K562 (cell line): Measurements from ENCODE around the gene MACF1. TPM values are rescaled to one million over a fixed set of nuclear protein-coding genes. Genes with fewer than 3 reads are reported as not detected.

Experiments
- ATAC-seq: fragments of 200-7000 bp; cut with Tn5 transposase; 3 replicates; pipeline ENCODE4 v1.9.1; 2020; ENCODE audit warnings: moderate library complexity
- BruUV-seq: library from RNA; stranded (reverse); fragments of 400-500 nt; replicated peaks from 2 replicates; lab custom pipeline; 2021; lab: Mats Ljungman, UMichigan
- CTCF ChIA-PET: fragments of 300-600 bp; formaldehyde crosslinking; extraction: SDS; loops from one replicate; lab custom pipeline; 2021; ENCODE audit warnings: low intra/inter-chr PET ratio; lab: Yijun Ruan, JAX
- POLR2A ChIA-PET: fragments of 300-600, 350-650 bp; sonication (Branson Sonifier 250); formaldehyde crosslinking; extraction: SDS; loops from one replicate; lab custom pipeline; 2021; ENCODE audit warnings: antibody characterized with exemption, inconsistent platforms; lab: Yijun Ruan, JAX
- DNase-seq, 4 experiments: peaks; one replicate each; pipeline versions ENCODE4 v3.0.0 to v3.0.0-alpha.2; 2011 to 2018; ENCODE audit warnings: low spot score in 3 of 4, mixed read lengths in 3 of 4; ENCODE audit errors: extremely low read depth in 1 of 4
- FAIRE-seq: peaks from 2 replicates; lab custom pipeline; 2011; peaks lifted over from hg19 to GRCh38; lab: Jason Lieb, UNC
- H2AFZ ChIP-seq: 2 replicates; pipeline ENCODE4 v1.6.0; 2011; ENCODE audit warnings: low read depth, low read length, control low read depth, inconsistent platforms
- H3K27ac ChIP-seq: fragments of 200-600 bp; 3 replicates; pipeline ENCODE4 v1.8.0; 2011; ENCODE audit warnings: low read depth, mild to moderate bottlenecking, control low read depth, inconsistent platforms, low read length, moderate library complexity, mixed read lengths; ENCODE audit errors: extremely low read depth
- H3K27me3 ChIP-seq, 2 experiments: fragments of 300-600 bp in 1 of 2; 2 replicates in 1 of 2; 3 replicates in 1 of 2; pipeline versions ENCODE4 v1.6.0 to v1.8.0; 2011; ENCODE audit warnings: inconsistent platforms in 2 of 2, low read length in 2 of 2, mild to moderate bottlenecking in 1 of 2, mixed read lengths in 1 of 2, moderate library complexity in 1 of 2; ENCODE audit not compliant: control insufficient read depth in 2 of 2, insufficient read depth in 2 of 2
- H3K36me3 ChIP-seq: fragments of 300-600 bp; 3 replicates; pipeline ENCODE4 v1.8.0; 2011; ENCODE audit warnings: mild to moderate bottlenecking, low read length, inconsistent platforms; ENCODE audit not compliant: control insufficient read depth, insufficient read depth
- H3K4me1 ChIP-seq, 2 experiments: fragments of 200-600 bp in 1 of 2; replicated peaks in 1 of 2; 2 replicates in 1 of 2; 3 replicates in 1 of 2; pipeline versions ENCODE4 v1.5.1 to v1.8.0; 2011; ENCODE audit warnings: inconsistent platforms in 2 of 2, low read length in 2 of 2, mild to moderate bottlenecking in 1 of 2, mixed read lengths in 1 of 2, moderate library complexity in 1 of 2; ENCODE audit not compliant: control insufficient read depth in 2 of 2, insufficient read depth in 2 of 2
- H3K4me2 ChIP-seq: 2 replicates; pipeline ENCODE4 v1.6.1; 2011; ENCODE audit warnings: low read length, control low read depth, inconsistent platforms, mixed read lengths; ENCODE audit not compliant: insufficient read depth
- H3K4me3 ChIP-seq: fragments of 200-600 bp; sonication (generic), shearing (Covaris generic); 2 replicates; pipeline ENCODE4 v1.5.1; 2016; ENCODE audit warnings: control low read depth, inconsistent platforms
- H3K79me2 ChIP-seq: fragments of 200-600 bp; 3 replicates; pipeline ENCODE4 v1.8.0; 2011; ENCODE audit warnings: low read length, inconsistent platforms; ENCODE audit not compliant: control insufficient read depth, insufficient read depth
- H3K9ac ChIP-seq, 2 experiments: 2 replicates each; pipeline versions ENCODE4 v1.6.0 to v1.6.1; 2011; ENCODE audit warnings: low read depth in 2 of 2, low read length in 2 of 2, control low read depth in 1 of 2, inconsistent platforms in 1 of 2, mild to moderate bottlenecking in 1 of 2, mixed read lengths in 1 of 2; ENCODE audit not compliant: insufficient read depth in 1 of 2
- H3K9me1 ChIP-seq: one replicate; pipeline ENCODE4 v1.6.0; 2011; ENCODE audit warnings: inconsistent platforms, mild to moderate bottlenecking, low read length, moderate library complexity; ENCODE audit not compliant: control insufficient read depth, insufficient read depth
- H3K9me3 ChIP-seq: replicated peaks from 2 replicates; pipeline ENCODE4 v1.5.1; 2011; ENCODE audit warnings: low read depth, low read length, inconsistent platforms; ENCODE audit not compliant: control insufficient read depth, insufficient read depth
- H4K20me1 ChIP-seq: replicated peaks from 2 replicates; pipeline ENCODE4 v1.6.1; 2011; ENCODE audit warnings: low read length, inconsistent platforms, mixed read lengths; ENCODE audit not compliant: control insufficient read depth, insufficient read depth
- ARID2 ChIP-seq: fragments of 450-650 bp; IDR thresholded peaks from 2 replicates; pipeline ENCODE4 v1.6.1; 2017; ENCODE audit warnings: antibody characterized with exemption, mild to moderate bottlenecking
- CBX3 ChIP-seq, 2 experiments: IDR thresholded peaks; 1 replicate in 1 of 2; 2 replicates in 1 of 2; pipeline ENCODE4 v1.6.1; 2012; ENCODE audit warnings: inconsistent platforms in 2 of 2, low read length in 2 of 2, borderline replicate concordance in 1 of 2, control low read depth in 1 of 2
- CREM ChIP-seq: IDR thresholded peaks from 2 replicates; pipeline ENCODE4 v1.6.1; 2014; ENCODE audit warnings: antibody characterized with exemption, low read depth
- CTBP1 ChIP-seq: fragments of 450-650 bp; IDR thresholded peaks from 2 replicates; pipeline ENCODE4 v1.6.1; 2016; ENCODE audit warnings: borderline replicate concordance
- E2F8 ChIP-seq: fragments of 450-650 bp; IDR thresholded peaks from 2 replicates; pipeline ENCODE4 v1.7.1; 2018; ENCODE audit warnings: mild to moderate bottlenecking, low read depth; ENCODE audit not compliant: partially characterized antibody
- ESRRB ChIP-seq: fragments of 250-450 bp; sonication (Bioruptor Pico); IDR thresholded peaks from 2 replicates; pipeline ENCODE4 v1.5.0; 2020; ENCODE audit warnings: mild to moderate bottlenecking, moderate library complexity, borderline replicate concordance
- JUND ChIP-seq, 2 experiments: IDR thresholded peaks; 2 replicates in 1 of 2; 3 replicates in 1 of 2; pipeline ENCODE4 v1.6.1; 2011; ENCODE audit warnings: borderline replicate concordance in 2 of 2, low read depth in 2 of 2, low read length in 2 of 2, improper control_type of control experiment in 1 of 2, missing biosample characterization in 1 of 2, missing genetic modification characterization in 1 of 2, missing genetic modification reagents in 1 of 2
- MYC ChIP-seq, 2 experiments: fragments of 250-450 bp in 1 of 2; sonication (Bioruptor Pico) in 1 of 2; IDR thresholded peaks; 2 replicates each; pipeline versions ENCODE4 v1.5.1 to v1.6.1; 2012 to 2021; ENCODE audit warnings: low read depth in 2 of 2, borderline replicate concordance in 1 of 2, improper control_type of control experiment in 1 of 2, low read length in 1 of 2, mild to moderate bottlenecking in 1 of 2, moderate library complexity in 1 of 2
- PHF21A ChIP-seq: fragments of 450-650 bp; IDR thresholded peaks from 2 replicates; pipeline ENCODE4 v1.6.1; 2017; ENCODE audit warnings: low read depth, borderline replicate concordance
- RAD51 ChIP-seq: fragments of 450-650 bp; IDR thresholded peaks from 2 replicates; pipeline ENCODE4 v1.7.1; 2016; ENCODE audit warnings: low read depth, mild to moderate bottlenecking, borderline replicate concordance
- RCOR1 ChIP-seq, 2 experiments: IDR thresholded peaks; 2 replicates each; pipeline ENCODE4 v1.6.1; 2012; ENCODE audit warnings: low read depth in 2 of 2, low read length in 2 of 2, borderline replicate concordance in 1 of 2, improper control_type of control experiment in 1 of 2
- SMC3 ChIP-seq: conservative IDR thresholded peaks from 2 replicates; pipeline ENCODE4 v1.6.1; 2011; ENCODE audit warnings: low read depth, low read length, improper control_type of control experiment; ENCODE audit not compliant: insufficient read depth
- ZEB2 ChIP-seq: fragments of 450-650 bp; IDR thresholded peaks from 2 replicates; pipeline ENCODE4 v1.6.1; 2016
- ZNF384 ChIP-seq: IDR thresholded peaks from 2 replicates; pipeline ENCODE4 v1.6.1; 2012; ENCODE audit warnings: low read depth, low read length, improper control_type of control experiment
- ZNF740 ChIP-seq, 3 experiments: fragments of 200-800 bp in 1 of 3; sonication (Bioruptor generic) in 1 of 3; sonication (generic) in 1 of 3; formaldehyde crosslinking in 1 of 3; IDR thresholded peaks; 2 replicates each; pipeline versions ENCODE4 v1.6.1 to v1.8.0; 2016 to 2022; ENCODE audit warnings: mild to moderate bottlenecking in 2 of 3, missing compliant biosample characterization in 2 of 3, missing genetic modification characterization in 2 of 3, missing genetic modification reagents in 1 of 3
- WGBS: fragments of 100-300 bp; shearing (Covaris generic); methylation state at CpG from one replicate; pipeline ENCODE4 v1.1.6; 2016; ENCODE audit warnings: low coverage, mixed read lengths; ENCODE audit not compliant: insufficient coverage; ENCODE audit errors: missing lambda C conversion rate; 5-methylcytosine and 5-hydroxymethylcytosine counted together
- in situ Hi-C: fragments of 300-500 bp; cut with MboI; formaldehyde crosslinking; loops from 4 replicates; pipeline ENCODE4 v1.15.0; 2018; ENCODE audit warnings: inconsistent platforms, mixed read lengths
- intact Hi-C: fragments of 100-400 bp; cut with micrococcal nuclease; formaldehyde crosslinking; loops from 2 replicates; pipeline ENCODE4 v1.14.2; 2022
- polyA plus RNA-seq, 8 experiments: library from polyadenylated mRNA; depleted of rRNA in 4 of 8; stranded (reverse) in 5 of 8; unstranded in 3 of 8; fragments of >200 nt; fragmentation: Nextera tagmentation in 2 of 8; fragmentation: Illumina TruSeq in 1 of 8; extraction: Ambion mirVana in 2 of 8; extraction: Trizol in 1 of 8; gene quantifications; 2 replicates each; pipeline versions ENCODE4 v1.2.1 to v1.2.3, GENCODE V29; 2011 to 2014; ENCODE audit warnings: inconsistent platforms in 1 of 8, missing spikeins in 1 of 8
- total RNA-seq, 7 experiments: library from RNA; depleted of rRNA in 6 of 7; stranded (reverse); fragments of >200 nt in 6 of 7; fragmentation: Illumina TruSeq in 2 of 7; extraction: Trizol in 2 of 7; gene quantifications; 2 replicates each; pipeline versions ENCODE4 v1.2.1 to v1.2.3, GENCODE V29; 2011 to 2021; ENCODE audit warnings: low replicate concordance in 1 of 7

The MACF1 gene
- total and polyA plus RNA-seq, 9 of the 15 experiments (the other 6 are each of a cell fraction or from before 2014, with no cell fraction given), result 13.2 to 232 (median 112) TPM

- no peak overlapping the region for H3K27ac ChIP-seq
- H3K9me3 ChIP-seq, result no peaks in the 10 kb centered on the region
- H3K9me1 ChIP-seq, result no peaks in the 10 kb centered on the region
- H3K79me2 ChIP-seq, result peaks cover 65% of the 10 kb centered on the region
- POLR2A ChIA-PET, result interaction anchor here (0.7 to 5.9 kb wide), 19 partner anchors 9 to 301 kb away, joined by 3 to 42 read pairs (median 3); partner anchors contain the start of gene PABPC4
- peaks cover 25 to 36% of the 10 kb centered on the region in 2 experiments; a peak in 4 of 5 replicates for H3K4me1 ChIP-seq
- intact Hi-C loops (loop anchor here (2.0 to 10.0 kb wide), 3 partner anchors 34 to 306 kb away; no protein-coding TSS in a partner anchor), in situ Hi-C loops (no loop called here)
- no TSS peak for BruUV-seq
- H4K20me1 ChIP-seq, result peaks cover 14% of the 10 kb centered on the region
- H2AFZ ChIP-seq, result no peak overlapping the region
- H3K27me3 ChIP-seq, result no peaks in the 10 kb centered on the region
- H3K36me3 ChIP-seq, result peaks cover 42% of the 10 kb centered on the region
- H3K9ac ChIP-seq, result peak overlapping the region; percentile 8 to 22; a peak in 2 of 4 replicates
- FAIRE-seq (peak; percentile 96), DNase-seq (peak; percentile 65 to 90 (median 74)), ATAC-seq (peak; percentile 64)
- H3K4me2 ChIP-seq, result peak overlapping the region; percentile 76
- CTCF ChIA-PET, result interaction anchor here (2.1 kb wide), 1 partner anchor 144 kb away, joined by 10 read pairs; no protein-coding TSS in a partner anchor
- WGBS, result 12% methylated on average over 3 of the region's 3 CpGs
- peak overlapping the region; percentile 7; the same call in 1 of the 2 replicates for H3K4me3 ChIP-seq
- TF ChIP-seq E2F8 (no peak), ESRRB (no peak), ARID2 (0 out of 2 replicates have a peak, but pooled peaks have one; percentile 28), ZNF384 (0 out of 2 replicates have a peak, but pooled peaks have one; percentile 4), CBX3 (IDR thresholded peaks at IDR 0.05; ENCODE audit: borderline replicate concordance in 1 of 2, low read length in 2 of 2) (peak in 1 of 2 experiments; percentile 47; a peak in 1 of 3 replicates), ZEB2 (0 out of 2 replicates have a peak, but pooled peaks have one; percentile 31), PHF21A (no peak), CREM (peak; percentile 54), SMC3 (peak; percentile 80), RCOR1 (IDR thresholded peaks at IDR 0.05; ENCODE audit: borderline replicate concordance in 1 of 2, low read depth in 2 of 2, low read length in 2 of 2) (peak in 1 of 2 experiments; percentile 47; a peak in 2 of 4 replicates), ZNF740 (CRISPR knock-in tag; IDR thresholded peaks at IDR 0.05) (0 out of 2 replicates have a peak, but pooled peaks have one; percentile 53), ZNF740 (tag; IDR thresholded peaks at IDR 0.05) (no peak), MYC (IDR thresholded peaks at IDR 0.05; ENCODE audit: low read depth, low read length) (peak; percentile 55; the same call in 1 of the 2 replicates), MYC (CRISPR knock-in tag; IDR thresholded peaks at IDR 0.05; ENCODE audit: borderline replicate concordance, low read depth) (no peak), JUND (IDR thresholded peaks at IDR 0.05; ENCODE audit: borderline replicate concordance, low read depth, low read length) (0 out of 2 replicates have a peak, but pooled peaks have one; percentile 40), JUND (tag; IDR thresholded peaks at IDR 0.05; ENCODE audit: borderline replicate concordance, low read depth, low read length) (no peak), CTBP1 (peak; percentile 61; the same call in 1 of the 2 replicates), RAD51 (no peak)
Observed at GRCh38 chr1:39410915-39411436, 206.5 kb downstream of the MACF1 start.
